ENCODE results near the gene PHGDH.

Gene PHGDH

DNA sequence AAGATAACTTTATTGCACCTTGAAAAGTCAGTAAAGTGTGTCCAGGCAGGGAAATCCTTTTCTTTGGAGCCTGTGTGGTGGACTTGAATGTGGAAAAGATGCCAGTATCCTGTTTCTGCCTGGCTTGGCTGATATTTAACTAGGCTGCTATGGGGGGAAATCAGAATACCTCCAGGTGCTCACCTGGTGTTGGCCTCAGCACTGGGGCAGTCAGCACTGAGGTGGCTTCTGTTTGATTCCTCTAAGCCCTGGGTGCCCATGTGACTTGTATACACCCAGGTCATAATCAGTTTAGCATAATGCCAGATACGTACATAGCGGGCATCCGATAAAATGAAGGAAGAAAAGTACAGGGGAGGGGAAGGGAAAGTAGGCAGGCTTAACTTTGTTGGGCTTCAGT is 7.2 kb downstream of the PHGDH start:
- Histone ChIP-seq H3K9ac (ENCODE audit: low read depth, low read length) (no peak overlapping the region), H3K4me1 (ENCODE audit: insufficient read depth, low read length) (peaks cover 21% of the 10 kb centered on the region), H3K27ac (ENCODE audit: low read length) (no peak overlapping the region), H3K4me3 (ENCODE audit: low read length) (no peak overlapping the region), H3K9me3 (ENCODE audit: insufficient read depth, low read depth, low read length) (no peaks in the 10 kb centered on the region), H3K27me3 (ENCODE audit: insufficient read depth, low read length) (no peaks in the 10 kb centered on the region), H3K36me3 (ENCODE audit: insufficient read depth, low read depth, low read length) (peaks cover 69% of the 10 kb centered on the region)

DNA sequence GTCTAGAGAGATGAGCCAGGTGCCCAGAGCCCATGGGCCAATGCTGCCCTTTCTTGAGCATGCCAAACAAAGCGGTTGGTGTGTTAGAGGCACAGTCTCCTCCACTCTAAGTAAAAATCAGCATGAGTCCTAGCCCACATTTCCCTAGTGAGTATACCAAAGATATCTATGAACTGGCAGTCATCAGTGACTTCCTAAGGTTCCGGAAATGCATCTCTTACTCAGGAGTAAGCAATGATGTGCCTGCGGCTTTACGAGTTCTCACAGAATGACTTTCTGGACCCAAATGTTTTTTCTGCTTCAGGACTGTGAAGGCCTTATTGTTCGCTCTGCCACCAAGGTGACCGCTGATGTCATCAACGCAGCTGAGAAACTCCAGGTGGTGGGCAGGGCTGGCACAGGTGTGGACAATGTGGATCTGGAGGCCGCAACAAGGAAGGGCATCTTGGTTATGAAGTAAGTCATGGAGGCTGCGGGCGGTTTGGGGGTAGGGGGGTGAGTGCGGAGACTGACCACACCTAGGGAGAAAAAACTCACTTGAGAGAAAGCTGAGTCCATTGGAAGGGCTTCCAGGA is 9.2 kb downstream of the PHGDH start:
- H3K4me3 ChIP-seq (ENCODE audit: low read length), result no peak overlapping the region
- no peak overlapping the region for H3K27ac ChIP-seq (ENCODE audit: low read length)
- peaks cover 76% of the 10 kb centered on the region for H3K36me3 ChIP-seq (ENCODE audit: insufficient read depth, low read depth, low read length)
- H3K9me3 ChIP-seq (ENCODE audit: insufficient read depth, low read depth, low read length), result no peaks in the 10 kb centered on the region
- peaks cover 6% of the 10 kb centered on the region for H3K4me1 ChIP-seq (ENCODE audit: insufficient read depth, low read length)
- H3K9ac ChIP-seq (ENCODE audit: low read depth, low read length), result no peak overlapping the region
- no peaks in the 10 kb centered on the region for H3K27me3 ChIP-seq (ENCODE audit: insufficient read depth, low read length)

DNA sequence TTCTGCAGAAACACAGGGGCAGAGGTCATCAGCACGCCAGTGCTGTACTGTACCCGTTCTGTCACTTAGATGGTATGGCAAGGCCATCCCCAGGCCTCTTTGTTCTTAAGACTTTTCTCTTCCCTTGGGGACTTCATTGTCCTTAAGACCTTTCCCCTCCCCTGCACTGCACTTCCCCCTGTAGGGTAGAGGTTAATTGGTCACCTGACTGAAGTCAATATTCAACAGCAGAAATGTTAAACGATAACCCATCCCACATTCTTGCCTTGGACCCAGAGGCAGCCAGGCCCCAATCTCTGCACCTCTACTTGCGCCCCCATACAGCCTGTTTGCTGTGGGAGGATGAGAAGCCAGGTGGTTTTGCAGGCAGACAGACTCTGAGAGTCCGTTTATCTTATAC is 10.2 kb downstream of the PHGDH start:
- Histone ChIP-seq H3K27ac (ENCODE audit: low read length) (no peak overlapping the region), H3K4me1 (ENCODE audit: insufficient read depth, low read length) (no peaks in the 10 kb centered on the region), H3K9me3 (ENCODE audit: insufficient read depth, low read depth, low read length) (no peaks in the 10 kb centered on the region), H3K4me3 (ENCODE audit: low read length) (no peak overlapping the region), H3K36me3 (ENCODE audit: insufficient read depth, low read depth, low read length) (peaks cover 80% of the 10 kb centered on the region), H3K27me3 (ENCODE audit: insufficient read depth, low read length) (no peaks in the 10 kb centered on the region), H3K9ac (ENCODE audit: low read depth, low read length) (no peak overlapping the region)

DNA sequence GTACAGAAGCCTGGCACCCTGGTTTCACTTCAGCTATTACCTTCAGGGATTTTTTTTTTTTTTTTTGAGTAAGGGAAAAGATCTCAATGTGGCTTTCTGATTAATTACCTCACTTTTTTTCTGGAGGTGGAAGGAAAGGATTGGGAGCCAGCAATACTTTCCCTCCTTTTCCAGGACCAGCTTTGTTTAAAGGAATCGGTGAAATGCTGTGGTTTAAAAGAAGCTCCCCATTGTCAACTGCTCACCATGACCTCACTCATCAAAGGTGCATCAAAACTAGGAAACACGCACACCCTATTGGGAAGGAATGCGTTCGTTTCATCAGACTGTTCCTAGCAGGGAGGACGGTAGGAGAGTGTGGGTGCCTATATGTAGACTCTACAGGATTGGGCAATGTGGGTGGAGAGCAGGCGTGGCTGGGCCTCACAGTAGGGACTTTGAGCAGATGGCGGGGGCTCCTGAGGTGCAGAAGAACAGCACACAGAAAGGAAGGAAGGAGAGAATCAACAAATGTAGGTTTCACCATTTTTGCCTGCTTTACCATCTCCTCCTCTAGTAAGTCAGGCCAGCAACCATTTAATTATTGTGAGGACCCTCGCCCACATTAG is 13.0 kb downstream of the PHGDH start:
- no peak overlapping the region for H3K9ac ChIP-seq (ENCODE audit: low read depth, low read length)
- H3K9me3 ChIP-seq (ENCODE audit: insufficient read depth, low read depth, low read length), result no peaks in the 10 kb centered on the region
- H3K4me1 ChIP-seq (ENCODE audit: insufficient read depth, low read length), result no peaks in the 10 kb centered on the region
- H3K27me3 ChIP-seq (ENCODE audit: insufficient read depth, low read length), result no peaks in the 10 kb centered on the region
- no peak overlapping the region for H3K27ac ChIP-seq (ENCODE audit: low read length)
- H3K36me3 ChIP-seq (ENCODE audit: insufficient read depth, low read depth, low read length), result peaks cover 99% of the 10 kb centered on the region
- H3K4me3 ChIP-seq (ENCODE audit: low read length), result no peak overlapping the region

DNA sequence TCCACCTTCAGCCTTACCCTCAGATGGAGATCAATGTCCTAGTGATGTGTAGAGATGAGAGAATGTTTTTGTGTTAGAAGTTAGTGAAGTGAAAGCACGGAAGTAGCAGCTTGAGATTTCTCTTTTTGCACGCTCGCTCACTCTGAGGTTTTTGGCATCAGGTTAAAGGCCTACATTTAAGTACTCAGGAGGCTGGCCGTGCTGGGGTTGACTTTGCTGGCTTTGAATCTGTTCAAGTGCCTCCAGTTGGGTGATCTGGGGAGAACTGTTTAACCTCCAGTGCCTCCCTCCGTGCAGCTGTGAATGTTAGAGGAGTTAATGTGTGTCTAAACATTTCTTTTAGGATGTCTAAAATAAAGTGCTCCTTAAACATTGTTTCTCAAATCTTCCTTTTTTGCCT is 13.9 kb downstream of the PHGDH start:
- H3K9me3 ChIP-seq (ENCODE audit: insufficient read depth, low read depth, low read length), result no peaks in the 10 kb centered on the region
- no peak overlapping the region for H3K27ac ChIP-seq (ENCODE audit: low read length)
- no peaks in the 10 kb centered on the region for H3K27me3 ChIP-seq (ENCODE audit: insufficient read depth, low read length)
- no peaks in the 10 kb centered on the region for H3K4me1 ChIP-seq (ENCODE audit: insufficient read depth, low read length)
- H3K36me3 ChIP-seq (ENCODE audit: insufficient read depth, low read depth, low read length), result peaks cover 99% of the 10 kb centered on the region
- no peak overlapping the region for H3K9ac ChIP-seq (ENCODE audit: low read depth, low read length)
- no peak overlapping the region for H3K4me3 ChIP-seq (ENCODE audit: low read length)

DNA sequence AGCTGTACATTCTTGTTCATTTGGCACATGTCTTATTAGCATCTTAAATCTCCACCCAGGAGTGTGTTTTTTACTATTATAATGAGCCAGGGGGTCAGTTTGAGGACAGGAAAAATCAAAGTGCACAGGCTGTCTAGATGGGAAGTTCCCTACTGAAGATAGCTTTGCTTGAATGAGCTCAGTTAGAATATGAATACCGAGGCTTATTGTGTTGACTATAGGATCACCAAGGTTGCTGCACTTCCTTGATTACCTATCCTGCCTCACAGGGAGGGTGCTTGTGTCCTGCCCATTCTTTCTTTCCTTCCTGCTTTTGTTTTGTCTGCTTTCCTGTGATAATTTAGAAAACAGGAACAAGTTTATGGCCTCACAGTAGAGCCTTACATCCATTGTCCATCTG is 16.3 kb downstream of the PHGDH start:
- H3K4me1 ChIP-seq (ENCODE audit: insufficient read depth, low read length), result no peaks in the 10 kb centered on the region
- no peak overlapping the region for H3K27ac ChIP-seq (ENCODE audit: low read length)
- no peaks in the 10 kb centered on the region for H3K27me3 ChIP-seq (ENCODE audit: insufficient read depth, low read length)
- H3K9me3 ChIP-seq (ENCODE audit: insufficient read depth, low read depth, low read length), result no peaks in the 10 kb centered on the region
- H3K4me3 ChIP-seq (ENCODE audit: low read length), result no peak overlapping the region
- H3K36me3 ChIP-seq (ENCODE audit: insufficient read depth, low read depth, low read length), result peaks cover 99% of the 10 kb centered on the region
- no peak overlapping the region for H3K9ac ChIP-seq (ENCODE audit: low read depth, low read length)

DNA sequence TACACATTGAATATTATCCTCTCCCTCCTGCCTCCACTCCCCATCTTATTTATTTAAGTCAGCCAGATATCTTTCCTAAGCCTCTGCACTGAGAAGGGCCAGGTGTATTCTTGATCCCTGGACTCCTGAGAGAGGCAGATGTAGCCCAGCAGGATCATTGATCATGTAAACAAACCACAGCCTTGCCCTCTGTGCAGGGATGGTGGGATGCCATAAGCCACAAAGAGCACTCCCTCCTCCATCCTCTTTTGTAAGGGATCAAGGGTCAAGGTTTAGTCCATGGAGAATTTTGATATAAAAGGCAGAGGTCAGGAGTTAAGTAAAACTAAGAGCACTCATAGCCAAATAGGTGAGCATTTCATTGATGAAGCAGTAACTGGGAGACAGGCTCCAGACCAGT is 17.3 kb downstream of the PHGDH start:
- H3K4me1 ChIP-seq (ENCODE audit: insufficient read depth, low read length), result no peaks in the 10 kb centered on the region
- H3K9ac ChIP-seq (ENCODE audit: low read depth, low read length), result no peak overlapping the region
- no peaks in the 10 kb centered on the region for H3K27me3 ChIP-seq (ENCODE audit: insufficient read depth, low read length)
- peaks cover 99% of the 10 kb centered on the region for H3K36me3 ChIP-seq (ENCODE audit: insufficient read depth, low read depth, low read length)
- no peak overlapping the region for H3K27ac ChIP-seq (ENCODE audit: low read length)
- no peaks in the 10 kb centered on the region for H3K9me3 ChIP-seq (ENCODE audit: insufficient read depth, low read depth, low read length)
- H3K4me3 ChIP-seq (ENCODE audit: low read length), result no peak overlapping the region

DNA sequence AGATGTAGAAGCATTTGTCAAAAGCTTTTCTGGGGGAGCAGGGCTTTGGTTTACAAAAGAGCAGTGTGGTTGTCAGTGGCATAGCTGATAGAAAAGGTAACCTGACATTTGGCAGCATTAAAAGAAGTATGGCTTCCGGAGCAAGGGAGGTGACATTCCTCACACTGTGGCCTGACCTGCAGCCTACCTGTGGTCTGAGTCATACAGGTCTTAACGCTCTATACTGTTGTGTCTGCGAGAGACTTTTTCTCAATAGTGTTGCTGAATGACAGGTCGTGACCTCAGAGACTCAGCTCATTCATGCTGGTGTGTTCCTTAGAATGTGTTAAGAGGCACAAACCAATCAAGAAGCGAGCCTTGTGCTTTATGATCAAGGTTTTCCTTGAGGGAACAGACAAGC is 19.3 kb downstream of the PHGDH start:
- peaks cover 99% of the 10 kb centered on the region for H3K36me3 ChIP-seq (ENCODE audit: insufficient read depth, low read depth, low read length)

DNA sequence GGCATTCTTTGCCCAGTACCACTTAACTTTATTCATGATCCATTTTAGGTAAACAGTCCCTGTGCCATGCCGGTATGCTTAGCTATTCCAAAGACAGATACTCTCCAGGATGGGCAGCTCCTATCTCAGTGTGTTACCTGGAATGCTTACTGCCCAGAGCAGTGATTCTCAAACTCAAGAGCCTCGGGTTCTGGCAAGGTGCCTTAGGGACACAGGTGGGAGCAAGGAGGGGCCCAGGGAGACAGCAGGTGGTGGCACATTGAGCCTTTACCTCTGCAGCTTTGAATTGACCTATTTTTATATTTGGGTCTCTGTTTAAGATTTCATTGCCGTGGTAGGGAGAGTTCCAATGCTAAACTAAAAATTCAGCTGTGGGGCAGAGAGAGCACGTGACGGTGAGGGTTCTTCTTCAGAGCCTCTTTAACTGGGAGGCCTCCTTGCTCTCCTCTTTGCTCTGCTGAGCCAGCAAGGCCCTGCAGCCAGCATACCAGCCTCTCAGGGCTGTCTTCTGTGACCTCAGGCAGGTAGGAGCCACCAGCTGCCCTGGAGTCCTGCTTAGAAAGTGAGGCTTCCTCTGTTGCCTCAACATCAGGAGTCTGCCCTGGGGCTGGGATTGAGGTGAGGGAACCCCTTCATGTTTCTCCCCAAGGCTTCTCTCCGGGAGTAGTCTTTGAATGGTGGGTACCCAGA is 20.2 kb downstream of the PHGDH start:
- H3K9me3 ChIP-seq (ENCODE audit: insufficient read depth, low read depth, low read length), result no peaks in the 10 kb centered on the region
- no peaks in the 10 kb centered on the region for H3K27me3 ChIP-seq (ENCODE audit: insufficient read depth, low read length)
- H3K36me3 ChIP-seq (ENCODE audit: insufficient read depth, low read depth, low read length), result peaks cover 99% of the 10 kb centered on the region
- no peak overlapping the region for H3K27ac ChIP-seq (ENCODE audit: low read length)
- H3K9ac ChIP-seq (ENCODE audit: low read depth, low read length), result no peak overlapping the region
- no peak overlapping the region for H3K4me3 ChIP-seq (ENCODE audit: low read length)
- no peaks in the 10 kb centered on the region for H3K4me1 ChIP-seq (ENCODE audit: insufficient read depth, low read length)

More for the DNA sequence above, 19.3 kb downstream of the PHGDH start:
- Histone ChIP-seq H3K4me3 (ENCODE audit: low read length) (no peak overlapping the region), H3K27ac (ENCODE audit: low read length) (no peak overlapping the region), H3K9me3 (ENCODE audit: insufficient read depth, low read depth, low read length) (no peaks in the 10 kb centered on the region), H3K4me1 (ENCODE audit: insufficient read depth, low read length) (no peaks in the 10 kb centered on the region), H3K27me3 (ENCODE audit: insufficient read depth, low read length) (no peaks in the 10 kb centered on the region), H3K9ac (ENCODE audit: low read depth, low read length) (no peak overlapping the region)

DNA sequence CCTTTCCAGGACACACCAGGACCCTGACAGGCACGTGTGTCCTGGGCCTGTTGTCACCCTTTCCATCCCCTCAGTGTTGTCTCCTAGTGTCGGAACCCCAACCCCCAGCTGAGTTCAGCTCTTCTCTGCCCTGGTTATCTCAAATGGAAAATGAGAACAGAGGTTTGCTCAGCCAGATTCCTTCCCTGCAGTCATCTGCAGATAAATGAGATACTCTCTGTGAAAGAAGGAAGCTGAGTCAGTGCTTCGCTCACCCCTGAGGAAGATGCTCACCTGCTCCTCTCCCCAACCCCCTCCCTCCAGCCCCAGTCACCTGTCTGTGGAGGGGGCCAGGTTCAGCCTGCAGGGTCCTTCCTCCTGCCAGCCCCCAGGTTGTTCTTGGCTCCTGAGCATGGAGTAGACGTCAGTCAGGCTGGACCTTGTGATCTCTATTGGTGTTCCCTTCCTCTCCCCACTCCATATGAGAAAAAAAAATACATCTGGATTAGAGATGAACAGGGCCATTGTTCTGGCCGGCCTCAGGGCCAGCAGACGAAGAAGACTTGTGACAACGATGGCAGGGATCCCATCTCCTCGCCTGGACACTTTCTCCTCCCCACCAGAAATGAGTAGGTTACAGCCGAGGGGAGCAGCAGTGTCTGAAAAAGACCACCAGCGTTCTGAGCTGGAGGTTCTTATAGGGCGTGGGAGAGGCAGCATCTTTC is 20.9 kb downstream of the PHGDH start:
- Histone ChIP-seq H3K9ac (ENCODE audit: low read depth, low read length) (no peak overlapping the region), H3K27ac (ENCODE audit: low read length) (no peak overlapping the region), H3K27me3 (ENCODE audit: insufficient read depth, low read length) (no peaks in the 10 kb centered on the region), H3K9me3 (ENCODE audit: insufficient read depth, low read depth, low read length) (no peaks in the 10 kb centered on the region), H3K4me1 (ENCODE audit: insufficient read depth, low read length) (no peaks in the 10 kb centered on the region), H3K36me3 (ENCODE audit: insufficient read depth, low read depth, low read length) (peaks cover 100% of the 10 kb centered on the region), H3K4me3 (ENCODE audit: low read length) (no peak overlapping the region)

DNA sequence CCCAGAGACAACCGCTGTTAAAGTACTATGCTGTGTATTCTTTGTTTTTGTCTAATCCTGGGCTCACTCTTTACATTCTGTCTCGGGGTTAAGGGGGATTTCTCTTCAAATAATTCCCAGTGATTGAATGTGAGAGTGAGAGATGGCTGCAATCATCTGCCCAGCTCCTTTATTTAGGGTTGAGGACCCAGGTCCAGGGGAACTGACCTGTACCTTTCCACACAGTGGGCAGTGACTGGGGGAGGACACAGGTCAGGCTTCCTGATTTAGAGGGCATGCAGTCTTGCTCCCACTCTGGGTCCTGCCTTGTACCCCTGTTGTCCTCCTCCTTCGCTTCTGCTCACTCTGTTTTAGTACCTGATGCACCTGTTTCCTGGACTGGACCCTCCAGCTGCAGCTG is 22.0 kb downstream of the PHGDH start:
- Histone ChIP-seq H3K9ac (ENCODE audit: low read depth, low read length) (no peak overlapping the region), H3K36me3 (ENCODE audit: insufficient read depth, low read depth, low read length) (peaks cover 100% of the 10 kb centered on the region)

DNA sequence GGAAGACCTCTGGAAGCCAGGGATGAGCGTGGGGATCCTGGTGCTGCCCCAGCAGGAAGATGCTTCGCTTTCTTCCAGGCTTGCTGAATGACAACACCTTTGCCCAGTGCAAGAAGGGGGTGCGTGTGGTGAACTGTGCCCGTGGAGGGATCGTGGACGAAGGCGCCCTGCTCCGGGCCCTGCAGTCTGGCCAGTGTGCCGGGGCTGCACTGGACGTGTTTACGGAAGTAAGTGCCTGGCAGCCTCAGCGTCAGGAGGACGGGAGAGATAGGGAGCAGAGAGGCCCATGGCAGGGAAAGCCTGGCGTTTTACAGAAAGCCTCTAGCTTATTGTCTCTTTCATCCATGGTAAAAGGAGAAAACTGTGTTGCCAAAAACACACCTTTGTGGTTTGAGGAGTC is 23.5 kb downstream of the PHGDH start:
- no peaks in the 10 kb centered on the region for H3K9me3 ChIP-seq (ENCODE audit: insufficient read depth, low read depth, low read length)
- no peaks in the 10 kb centered on the region for H3K4me1 ChIP-seq (ENCODE audit: insufficient read depth, low read length)
- H3K27me3 ChIP-seq (ENCODE audit: insufficient read depth, low read length), result no peaks in the 10 kb centered on the region
- H3K36me3 ChIP-seq (ENCODE audit: insufficient read depth, low read depth, low read length), result peaks cover 100% of the 10 kb centered on the region
- no peak overlapping the region for H3K4me3 ChIP-seq (ENCODE audit: low read length)
- H3K9ac ChIP-seq (ENCODE audit: low read depth, low read length), result no peak overlapping the region
- no peak overlapping the region for H3K27ac ChIP-seq (ENCODE audit: low read length)

More for the DNA sequence above, 22.0 kb downstream of the PHGDH start:
- Histone ChIP-seq H3K27me3 (ENCODE audit: insufficient read depth, low read length) (no peaks in the 10 kb centered on the region), H3K9me3 (ENCODE audit: insufficient read depth, low read depth, low read length) (no peaks in the 10 kb centered on the region), H3K27ac (ENCODE audit: low read length) (no peak overlapping the region), H3K4me3 (ENCODE audit: low read length) (no peak overlapping the region), H3K4me1 (ENCODE audit: insufficient read depth, low read length) (no peaks in the 10 kb centered on the region)

All from iPS-20b (cell line).